Measurements from ENCODE around the gene IRF7.

The IRF7 gene

GRCh38 chr11:578276-579035 is 37.3 kb downstream of the IRF7 start:
- DNase-seq, result no peak

DNA sequence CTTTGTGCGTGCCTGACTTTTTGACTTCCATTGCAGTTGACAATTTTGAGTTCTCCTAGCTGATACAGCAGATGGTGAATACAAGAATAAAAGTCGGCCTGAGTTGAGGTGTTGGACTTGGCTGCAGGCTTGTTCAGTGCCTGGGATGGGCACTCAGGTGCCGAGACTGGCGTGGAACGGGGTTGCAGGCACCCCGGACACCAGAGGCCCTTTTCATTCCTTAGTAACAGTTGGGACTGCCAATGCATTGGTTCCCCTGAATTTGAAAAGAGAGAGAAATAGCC is 38.2 kb downstream of the IRF7 start:
- DNase-seq, result no peak

DNA sequence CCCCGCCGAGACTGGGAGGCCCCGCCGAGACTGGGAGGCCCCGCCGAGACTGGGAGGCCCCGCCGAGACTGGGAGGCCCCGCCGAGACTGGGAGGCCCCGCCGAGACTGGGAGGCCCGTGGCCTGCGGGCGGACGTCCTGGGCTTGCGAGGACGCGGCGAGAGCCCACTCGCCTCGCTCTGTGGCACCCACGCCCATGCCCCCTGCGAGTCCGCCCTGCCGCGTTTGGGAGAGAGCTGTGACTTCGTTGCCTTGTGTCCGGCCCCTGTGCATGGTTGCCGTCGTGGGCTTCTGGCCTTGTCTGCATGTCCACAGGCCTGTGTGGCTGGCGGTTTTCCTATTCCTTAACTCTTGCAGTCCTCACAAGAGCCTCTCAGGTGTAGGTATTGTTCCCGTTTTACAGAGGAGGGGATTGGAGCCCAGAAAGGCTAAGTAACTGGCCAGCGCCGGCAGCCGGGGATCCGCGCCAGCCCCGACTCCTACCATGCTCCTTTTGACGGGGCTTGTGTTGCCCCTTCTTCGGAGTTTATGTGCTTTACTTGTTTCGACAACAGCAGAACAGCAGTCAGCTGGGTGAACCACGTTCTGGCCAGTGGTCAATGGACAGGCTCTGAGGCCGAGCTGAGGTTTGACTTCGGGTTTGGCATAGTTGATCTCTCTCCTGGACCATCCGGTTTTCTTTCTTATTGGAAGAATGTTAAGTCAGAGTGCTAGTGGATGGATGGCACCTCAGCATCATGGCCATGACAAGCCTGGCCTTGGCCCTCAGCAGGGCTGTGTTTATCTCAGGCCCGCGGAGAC is 38.7 kb downstream of the IRF7 start:
- no peak for DNase-seq

DNA sequence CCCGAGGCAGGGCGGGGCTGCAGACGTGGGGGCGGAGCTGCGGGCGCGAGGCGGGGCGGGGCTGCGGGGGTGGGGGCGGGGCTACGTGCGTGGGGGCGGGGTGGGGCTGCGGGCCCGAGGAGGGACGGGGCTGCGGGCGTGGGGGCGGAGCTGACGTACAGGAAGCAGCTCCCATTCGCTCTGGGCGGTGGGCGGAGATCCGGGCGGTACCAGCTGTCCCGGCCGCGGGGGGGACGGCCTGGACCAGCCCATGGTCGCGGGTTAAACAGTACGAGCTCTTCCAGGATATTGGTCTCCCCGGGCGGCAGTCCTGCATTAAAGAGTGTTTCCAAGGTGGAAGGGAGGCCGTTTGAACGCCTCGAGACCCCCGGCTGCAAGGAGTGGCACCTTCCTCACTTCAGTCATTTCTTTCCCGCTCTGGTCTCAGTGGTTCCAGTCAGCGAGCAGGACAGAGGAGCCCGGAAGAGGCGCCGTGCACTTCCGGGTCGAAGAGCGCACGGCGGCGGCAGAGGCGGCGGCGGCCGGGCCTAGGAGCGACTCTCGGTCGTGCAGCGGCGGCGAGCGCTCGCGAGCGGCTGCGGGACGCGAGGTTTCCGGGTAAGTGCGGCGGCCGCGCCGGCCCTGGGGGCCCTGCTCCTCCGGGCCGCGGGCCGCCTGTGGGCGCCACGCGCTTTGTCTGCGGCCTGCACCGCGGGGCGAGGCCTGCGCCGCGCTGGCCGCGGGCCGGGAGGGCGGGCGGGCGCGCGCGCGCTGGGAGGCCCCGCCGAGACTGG is 39.6 kb downstream of the IRF7 start, which contains the start of gene PHRF1:
PHRF1 (plus strand) TSS at position 475 of the 773 bp plus-strand sequence. CDS start 5,043 bp downstream, outside the sequence.
- DNase-seq, result peak; percentile 96

- no peak for DNase-seq
Observed at GRCh38 chr11:575313-575995, 40.3 kb downstream of the IRF7 start.

DNA sequence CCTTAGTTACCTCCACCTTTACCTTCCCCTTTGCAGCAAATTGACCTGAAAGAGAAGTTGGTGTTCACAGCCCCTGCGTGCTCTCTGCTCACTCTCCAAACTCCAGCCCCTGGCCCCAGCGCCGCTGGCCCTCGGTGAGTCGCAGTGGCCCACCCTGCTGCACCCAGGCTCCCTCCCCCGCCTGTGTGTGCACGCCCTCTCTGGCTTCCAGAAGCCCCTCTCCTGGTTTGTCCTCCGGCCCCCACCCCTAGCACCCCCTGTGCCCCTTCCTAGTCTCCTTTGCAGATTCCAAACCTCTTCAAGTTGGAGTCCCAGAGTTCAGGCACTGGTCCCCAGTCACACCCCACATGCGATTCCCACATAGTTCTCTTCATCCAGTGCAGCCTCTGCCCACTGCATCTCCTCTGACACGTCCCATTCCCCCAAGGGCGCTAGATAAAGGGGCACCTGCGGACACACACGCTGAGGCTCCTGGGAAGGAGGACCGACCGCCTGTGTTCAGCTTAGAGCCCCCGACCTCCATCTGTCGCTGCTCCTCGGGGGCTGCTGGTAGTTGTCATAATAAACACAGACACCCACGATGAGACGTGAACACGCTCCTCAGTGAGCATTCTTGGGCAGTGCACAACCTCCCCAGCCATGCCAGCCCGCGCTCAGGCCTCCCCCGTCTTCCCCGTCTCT is 41.0 kb downstream of the IRF7 start:
- DNase-seq, result no peak

DNA sequence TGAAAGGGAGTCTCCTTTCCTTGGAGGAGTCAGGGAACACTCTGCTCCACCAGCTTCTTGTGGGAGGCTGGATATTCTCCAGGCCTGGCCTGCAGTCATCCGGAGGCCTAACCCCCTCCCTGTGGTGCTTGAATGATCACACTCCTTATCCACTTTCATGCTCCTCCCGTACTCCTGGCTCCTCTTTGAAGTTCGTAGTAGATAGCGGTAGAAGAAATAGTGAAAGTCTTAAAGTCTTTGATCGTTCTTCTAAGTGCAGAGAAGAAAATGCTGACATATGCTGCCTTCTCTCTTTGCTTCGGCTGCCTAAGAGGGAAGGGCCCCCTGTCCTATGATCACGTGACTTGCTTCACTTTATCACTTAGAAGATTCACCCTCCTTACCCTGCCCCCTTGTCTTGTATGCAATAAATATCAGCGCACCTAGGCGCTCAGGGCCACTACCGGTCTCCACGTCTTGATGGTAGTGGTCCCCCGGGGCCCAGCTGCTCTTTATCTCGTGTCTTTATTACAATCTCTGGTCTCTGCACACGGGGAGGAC is 41.6 kb downstream of the IRF7 start:
- peak; percentile 42 for DNase-seq

GRCh38 chr11:573146-573759 is 42.5 kb downstream of the IRF7 start:
- no peak for DNase-seq

DNA sequence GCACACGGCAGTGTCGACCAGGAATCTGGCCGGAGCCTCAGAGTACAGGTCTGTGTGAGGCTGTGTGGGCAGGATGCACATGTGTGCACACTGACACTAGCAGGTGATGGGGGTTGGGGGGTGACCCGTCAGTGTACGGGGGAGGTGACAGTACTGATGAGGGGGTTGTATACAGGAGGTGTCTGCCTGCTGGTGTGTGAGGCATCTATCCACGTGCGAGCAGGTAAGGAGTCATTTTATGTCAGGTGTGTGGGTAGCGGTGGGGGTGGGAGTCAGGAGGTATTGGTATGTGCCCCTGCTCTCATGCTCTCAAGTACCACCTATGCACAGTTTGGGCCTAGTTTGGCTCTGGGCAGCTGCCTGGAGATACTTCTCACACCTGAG is 44.0 kb downstream of the IRF7 start:
- no peak for DNase-seq

- DNase-seq, result no peak
Observed at GRCh38 chr11:569158-569885, 46.4 kb downstream of the IRF7 start.

GRCh38 chr11:568306-569157 is 47.2 kb downstream of the IRF7 start:
- DNase-seq, result peak; percentile 96

DNA sequence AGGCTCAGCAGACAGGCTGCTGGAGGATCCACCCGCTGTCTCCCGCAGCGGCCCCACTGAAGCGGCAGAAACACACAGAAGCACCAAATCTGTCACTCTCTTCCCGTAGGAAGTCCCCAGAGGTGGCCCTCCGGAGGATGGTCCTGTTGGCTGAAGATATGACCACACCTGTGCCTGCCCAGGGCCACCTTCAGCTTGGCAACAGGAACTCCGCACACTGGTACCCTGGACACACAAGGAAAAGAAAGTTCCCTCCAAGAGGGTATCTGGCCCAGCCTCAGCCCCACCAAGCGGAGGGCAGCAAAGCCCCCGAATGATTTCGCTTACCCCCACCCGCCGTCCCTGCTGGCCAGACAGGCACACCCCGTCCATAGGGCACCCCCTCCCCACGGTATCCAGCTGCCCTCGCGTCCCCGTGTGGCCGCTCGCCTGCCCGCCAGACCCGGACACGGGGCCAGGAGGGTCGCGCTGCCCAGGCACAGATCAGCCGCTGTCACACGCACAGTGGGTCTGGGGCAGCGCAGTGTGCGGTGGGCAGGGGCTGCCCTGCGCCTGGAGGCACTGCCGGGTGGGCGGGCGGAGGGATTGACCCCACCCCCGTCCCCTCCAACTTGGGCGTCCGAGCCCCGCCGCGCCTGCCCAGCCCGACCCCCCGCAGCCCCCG is 48.0 kb downstream of the IRF7 start:
- no peak for DNase-seq

DNA sequence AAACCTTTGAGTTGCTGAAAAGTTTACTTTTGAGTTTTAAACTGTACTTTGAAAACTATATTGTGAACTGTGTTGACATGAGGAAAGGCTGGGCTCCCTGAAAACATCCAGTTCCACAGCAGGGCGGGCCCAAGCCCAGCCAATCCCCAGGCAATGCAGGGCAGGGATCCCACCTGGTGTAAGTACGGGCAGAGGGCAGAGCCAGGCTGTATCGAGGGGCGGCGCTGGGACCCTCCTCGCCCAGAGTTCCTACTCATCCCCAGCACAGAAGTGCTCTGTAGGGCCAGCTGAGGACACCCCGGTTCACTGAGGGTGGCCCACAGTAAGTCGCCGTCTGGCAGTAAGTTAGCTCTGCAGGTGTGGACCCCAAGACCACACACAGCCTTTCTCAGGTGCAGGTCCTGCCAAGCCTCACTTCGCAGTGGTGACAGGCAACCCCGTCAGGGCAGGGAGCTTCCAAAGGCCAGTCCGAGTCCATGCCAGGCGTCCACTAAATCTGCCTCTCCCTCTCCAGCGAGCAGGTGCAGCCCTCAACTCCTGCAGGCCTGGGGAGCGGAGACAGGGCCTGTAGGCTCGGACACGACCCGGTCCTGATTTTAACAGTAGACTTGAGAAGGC is 48.6 kb downstream of the IRF7 start:
- DNase-seq, result no peak

GRCh38 chr11:565921-566509 is 49.7 kb downstream of the IRF7 start:
- DNase-seq, result no peak

DNA sequence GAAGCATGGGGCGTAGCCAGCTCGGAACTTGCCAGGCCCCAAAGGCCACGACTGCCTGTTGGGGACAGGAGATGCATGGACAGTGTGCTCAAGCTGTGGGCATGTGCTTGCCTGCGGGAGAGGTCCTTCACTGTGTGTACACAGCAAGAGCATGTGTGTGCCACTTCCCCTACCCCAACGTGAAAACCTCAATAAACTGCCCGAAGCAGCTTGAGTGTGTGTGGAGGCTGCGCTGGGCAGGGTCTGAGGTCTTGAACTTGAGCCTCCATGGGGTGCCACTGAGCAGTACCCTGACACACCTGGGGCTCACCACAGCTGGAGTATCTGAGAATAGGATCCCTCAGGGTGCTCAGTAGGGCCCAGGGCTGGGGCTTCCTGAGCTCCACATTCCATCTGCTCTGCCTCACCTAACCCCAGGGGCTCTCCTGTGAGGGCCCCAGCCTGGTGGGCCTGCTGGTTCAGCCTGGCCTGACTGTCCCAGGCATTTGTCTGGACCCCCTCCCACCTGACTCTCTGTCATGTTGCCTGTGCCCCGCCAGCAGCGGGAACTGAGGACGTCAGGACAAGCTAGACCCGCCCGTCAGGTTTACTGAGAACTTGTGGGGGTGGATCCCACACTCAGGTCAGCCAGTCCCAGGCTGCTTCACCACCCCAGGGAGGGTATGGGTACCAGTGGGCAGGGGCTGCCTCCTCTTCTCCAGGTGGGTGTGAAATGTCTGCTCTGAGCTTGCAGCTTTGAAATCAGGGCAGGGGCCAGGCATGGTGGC is 51.8 kb downstream of the IRF7 start:
- no peak for DNase-seq

- DNase-seq, result no peak
Observed at GRCh38 chr11:563066-563811, 52.5 kb downstream of the IRF7 start.
